IMR-90 (cell line): Measurements from ENCODE around the gene NNT. TPM values are rescaled to one million over a fixed set of nuclear protein-coding genes. Genes with fewer than 3 reads are reported as not detected.

Experiments
- ATAC-seq: fragments of 200-7000 bp; cut with Tn5 transposase; 2 replicates; pipeline ENCODE4 v1.9.1; 2020; ENCODE audit warnings: low read depth, mild to moderate bottlenecking, moderate library complexity
- BruUV-seq: library from RNA; stranded (reverse); fragments of 400-500 nt; replicated peaks from 2 replicates; lab custom pipeline; 2021; lab: Mats Ljungman, UMichigan
- CTCF ChIA-PET: fragments of 300-600 bp; formaldehyde crosslinking; extraction: SDS; loops from one replicate; lab custom pipeline; 2021; ENCODE audit warnings: antibody characterized with exemption; lab: Yijun Ruan, JAX
- POLR2A ChIA-PET: fragments of 300-600 bp; sonication (Branson Sonifier 250); formaldehyde crosslinking; loops from one replicate; lab custom pipeline; 2022; ENCODE audit warnings: antibody characterized with exemption; ENCODE audit not compliant: unreplicated experiment; lab: Charles Lee
- DNase-seq: peaks from one replicate; pipeline ENCODE4 v3.0.0; 2013
- H2AFZ ChIP-seq: replicated peaks from 2 replicates; pipeline ENCODE3; 2013; ENCODE audit warnings: low read length, mild to moderate bottlenecking; ENCODE audit not compliant: poor library complexity
- H2AK5ac ChIP-seq: 2 replicates; pipeline ENCODE4 v1.6.1; 2013; ENCODE audit warnings: low read depth, low read length, inconsistent platforms
- H2AK9ac ChIP-seq: replicated peaks from 2 replicates; pipeline ENCODE3; 2013; ENCODE audit warnings: mild to moderate bottlenecking, low read depth, low read length, moderate library complexity; ENCODE audit not compliant: poor library complexity
- H2BK120ac ChIP-seq: 2 replicates; pipeline ENCODE4 v1.6.1; 2013; ENCODE audit warnings: low read depth, low read length, inconsistent platforms
- H2BK15ac ChIP-seq: 3 replicates; pipeline ENCODE4 v1.6.1; 2013; ENCODE audit warnings: low read depth, low read length, inconsistent platforms
- H2BK20ac ChIP-seq: 2 replicates; pipeline ENCODE4 v1.6.1; 2013; ENCODE audit warnings: low read depth, mild to moderate bottlenecking, inconsistent platforms, low read length, moderate library complexity
- H2BK5ac ChIP-seq: 2 replicates; pipeline ENCODE4 v1.6.1; 2013; ENCODE audit warnings: mild to moderate bottlenecking, low read depth, low read length, inconsistent platforms; ENCODE audit not compliant: poor library complexity, severe bottlenecking
- H3K14ac ChIP-seq: replicated peaks from 2 replicates; pipeline ENCODE4 v1.6.1; 2013; ENCODE audit warnings: low read depth, low read length, inconsistent platforms
- H3K18ac ChIP-seq: 2 replicates; pipeline ENCODE4 v1.6.1; 2013; ENCODE audit warnings: low read depth, low read length, control low read depth
- H3K23ac ChIP-seq: 2 replicates; pipeline ENCODE4 v1.6.1; 2013; ENCODE audit warnings: low read depth, low read length, inconsistent platforms
- H3K27ac ChIP-seq: 2 replicates; pipeline ENCODE4 v1.5.1; 2013; ENCODE audit warnings: mild to moderate bottlenecking, control low read depth, low read length; ENCODE audit not compliant: insufficient read depth
- H3K27me3 ChIP-seq: 2 replicates; pipeline ENCODE4 v1.6.1; 2013; ENCODE audit warnings: low read length; ENCODE audit not compliant: control insufficient read depth, insufficient read depth
- H3K36me3 ChIP-seq: 2 replicates; pipeline ENCODE4 v1.6.1; 2013; ENCODE audit warnings: low read length, mixed read lengths; ENCODE audit not compliant: control insufficient read depth, insufficient read depth
- H3K4ac ChIP-seq: 2 replicates; pipeline ENCODE4 v1.6.1; 2013; ENCODE audit warnings: low read depth, low read length, inconsistent platforms
- H3K4me1 ChIP-seq: 2 replicates; pipeline ENCODE4 v1.6.1; 2013; ENCODE audit warnings: low read length, mixed read lengths; ENCODE audit not compliant: control insufficient read depth, insufficient read depth
- H3K4me2 ChIP-seq: 2 replicates; pipeline ENCODE4 v1.6.1; 2013; ENCODE audit warnings: low read depth, mild to moderate bottlenecking, control low read depth, low read length, moderate library complexity
- H3K4me3 ChIP-seq: 2 replicates; pipeline ENCODE4 v1.5.1; 2013; ENCODE audit warnings: low read depth, mild to moderate bottlenecking, control low read depth, low read length, moderate library complexity; ENCODE audit not compliant: insufficient read depth
- H3K56ac ChIP-seq: 2 replicates; pipeline ENCODE4 v1.6.1; 2013; ENCODE audit warnings: low read length, inconsistent platforms; ENCODE audit not compliant: insufficient read depth; ENCODE audit errors: extremely low read depth
- H3K79me1 ChIP-seq, 2 experiments: 2 replicates each; pipeline ENCODE4 v1.6.1; 2013; ENCODE audit warnings: low read length in 2 of 2, inconsistent platforms in 1 of 2, low read depth in 1 of 2
- H3K9ac ChIP-seq: 2 replicates; pipeline ENCODE4 v1.6.1; 2013; ENCODE audit warnings: low read depth, low read length, control low read depth
- H3K9me1 ChIP-seq: 2 replicates; pipeline ENCODE4 v1.6.1; 2013; ENCODE audit warnings: low read length, inconsistent platforms; ENCODE audit not compliant: insufficient read depth
- H3K9me3 ChIP-seq: 2 replicates; pipeline ENCODE4 v1.6.1; 2013; ENCODE audit warnings: low read length; ENCODE audit not compliant: control insufficient read depth, insufficient read depth
- H4K20me1 ChIP-seq: 2 replicates; pipeline ENCODE4 v1.6.1; 2013; ENCODE audit warnings: low read length, inconsistent platforms; ENCODE audit not compliant: insufficient read depth
- H4K5ac ChIP-seq: 2 replicates; pipeline ENCODE4 v1.6.1; 2013; ENCODE audit warnings: mild to moderate bottlenecking, low read depth, low read length, control low read depth
- H4K8ac ChIP-seq, 2 experiments: 2 replicates each; pipeline ENCODE4 v1.6.1; 2013; ENCODE audit warnings: low read depth in 2 of 2, low read length in 2 of 2, control low read depth in 1 of 2, inconsistent platforms in 1 of 2
- H4K91ac ChIP-seq: 2 replicates; pipeline ENCODE4 v1.6.1; 2013; ENCODE audit warnings: low read depth, low read length, inconsistent platforms; ENCODE audit not compliant: insufficient read depth
- BHLHE40 ChIP-seq: fragments of 150-350 bp; IDR thresholded peaks from 2 replicates; pipeline ENCODE4 v1.6.1; 2016; ENCODE audit warnings: mild to moderate bottlenecking, low read depth, low read length
- CEBPB ChIP-seq: IDR thresholded peaks from 2 replicates; pipeline ENCODE4 v1.6.1; 2012; ENCODE audit warnings: low read depth, low read length, improper control_type of control experiment
- FOS ChIP-seq: fragments of 150-350 bp; IDR thresholded peaks from 2 replicates; pipeline ENCODE4 v1.6.1; 2016; ENCODE audit warnings: low read depth, low read length
- MAFK ChIP-seq: IDR thresholded peaks from 2 replicates; pipeline ENCODE4 v1.6.1; 2012; ENCODE audit warnings: low read depth, low read length, improper control_type of control experiment
- MXI1 ChIP-seq: IDR thresholded peaks from 2 replicates; pipeline ENCODE4 v1.6.1; 2012; ENCODE audit warnings: low read depth, mild to moderate bottlenecking, low read length, moderate library complexity, borderline replicate concordance
- NFE2L2 ChIP-seq: fragments of 150-350 bp; IDR thresholded peaks from 2 replicates; pipeline ENCODE4 v1.6.1; 2016; ENCODE audit warnings: low read depth, mild to moderate bottlenecking, low read length
- RAD21 ChIP-seq: IDR thresholded peaks from 2 replicates; pipeline ENCODE4 v1.6.1; 2012; ENCODE audit warnings: low read length, improper control_type of control experiment
- RCOR1 ChIP-seq: IDR thresholded peaks from 2 replicates; pipeline ENCODE4 v1.6.1; 2012; ENCODE audit warnings: mild to moderate bottlenecking, low read length, improper control_type of control experiment; ENCODE audit not compliant: insufficient replicate concordance
- RFX5 ChIP-seq: IDR thresholded peaks from 2 replicates; pipeline ENCODE4 v1.8.0; 2012; ENCODE audit warnings: low read depth, mild to moderate bottlenecking, low read length, moderate library complexity
- WGBS, 2 experiments: methylation state at CpG; one replicate each; pipeline versions ENCODE4 v1.1.5 to v1.1.7; 2013; ENCODE audit warnings: missing lambda C conversion rate in 2 of 2; ENCODE audit not compliant: insufficient read length in 1 of 2; ENCODE audit errors: extremely low coverage in 2 of 2; 5-methylcytosine and 5-hydroxymethylcytosine counted together
- dilution Hi-C: fragments of 300-500 bp; cut with HindIII; formaldehyde crosslinking; loops from one replicate; pipeline ENCODE4 v1.14.3; 2018; ENCODE audit warnings: low sequenced_read_pairs; ENCODE audit not compliant: unreplicated experiment
- in situ Hi-C: fragments of 300-500 bp; cut with MboI; formaldehyde crosslinking; loops from 3 replicates; pipeline ENCODE4 v1.14.3; 2019; ENCODE audit warnings: low sequenced_read_pairs, inconsistent platforms, mixed read lengths
- intact Hi-C: fragments of 100-400 bp; cut with micrococcal nuclease; formaldehyde crosslinking; loops from 2 replicates; pipeline ENCODE4 v1.10.0; 2022
- polyA plus RNA-seq, 3 experiments: library from polyadenylated mRNA; depleted of rRNA; stranded (reverse); fragments of >200 nt; gene quantifications; 2 replicates each; pipeline ENCODE4 v1.2.3, GENCODE V29; 2012; ENCODE audit warnings: low replicate concordance in 1 of 3
- total RNA-seq: library from RNA; depleted of rRNA; stranded (reverse); fragments of >200 nt; gene quantifications from 2 replicates; pipeline ENCODE4 v1.2.3, GENCODE V29; 2012
- TF ChIP-seq, protein P1 (sequence below): fragments of 150-350 bp; IDR thresholded peaks from 2 replicates; pipeline ENCODE4 v1.6.1; 2017; ENCODE audit warnings: mild to moderate bottlenecking, antibody characterized with exemption, low read length, low read depth

Gene NNT
- total and polyA plus RNA-seq, 2 of the 4 experiments (the other 2 are of a cell fraction), result 23.1 to 57.2 TPM

GRCh38 chr5:43702815-43703214 is 99.8 kb downstream of the NNT start:
- Histone ChIP-seq H4K91ac (no peak overlapping the region), H3K18ac (no peak overlapping the region), H2AFZ (no peak overlapping the region), H3K56ac (no peak overlapping the region), H3K36me3 (peaks cover 4% of the 10 kb centered on the region; the same call in 1 of the 2 replicates), H2BK20ac (no peak overlapping the region), H4K8ac (no peak overlapping the region), H3K9me1 (no peaks in the 10 kb centered on the region), H3K27me3 (no peaks in the 10 kb centered on the region), H4K20me1 (no peaks in the 10 kb centered on the region), H3K4me1 (no peaks in the 10 kb centered on the region), H3K9me3 (no peaks in the 10 kb centered on the region), H2BK120ac (no peak overlapping the region), H2BK5ac (no peak overlapping the region), H2AK5ac (no peak overlapping the region), H3K4me2 (no peak overlapping the region), H2AK9ac (no peak overlapping the region), H2BK15ac (no peak overlapping the region), H3K27ac (no peak overlapping the region), H3K79me1 (peaks cover 3 to 6% of the 10 kb centered on the region in 2 experiments; a peak in 3 of 4 replicates), H3K4me3 (no peak overlapping the region), H3K14ac (no peak overlapping the region), H3K4ac (no peak overlapping the region), H3K23ac (no peak overlapping the region), H3K9ac (no peak overlapping the region), H4K5ac (no peak overlapping the region)
- in situ Hi-C loops (no loop called here), intact Hi-C loops (no loop called here), dilution Hi-C loops (no loop called here)
- ATAC-seq (no peak), DNase-seq (peak; percentile 23)
- BruUV-seq, result no TSS peak
- no peak for TF ChIP-seq NFE2L2
- no peak for TF ChIP-seq BHLHE40
- TF ChIP-seq FOS, result no peak
- TF ChIP-seq CEBPB, result no peak
- no peak for TF ChIP-seq RAD21
- TF ChIP-seq, protein P1, sequence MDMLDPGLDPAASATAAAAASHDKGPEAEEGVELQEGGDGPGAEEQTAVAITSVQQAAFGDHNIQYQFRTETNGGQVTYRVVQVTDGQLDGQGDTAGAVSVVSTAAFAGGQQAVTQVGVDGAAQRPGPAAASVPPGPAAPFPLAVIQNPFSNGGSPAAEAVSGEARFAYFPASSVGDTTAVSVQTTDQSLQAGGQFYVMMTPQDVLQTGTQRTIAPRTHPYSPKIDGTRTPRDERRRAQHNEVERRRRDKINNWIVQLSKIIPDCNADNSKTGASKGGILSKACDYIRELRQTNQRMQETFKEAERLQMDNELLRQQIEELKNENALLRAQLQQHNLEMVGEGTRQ, result no peak
- TF ChIP-seq MXI1, result no peak
- no peak for TF ChIP-seq RFX5
- no peak for TF ChIP-seq MAFK
- no peak for TF ChIP-seq RCOR1
- CTCF ChIA-PET, result no interaction called here
- POLR2A ChIA-PET, result no interaction called here
- WGBS, 2 experiments, result 67% methylated on average over 1 of the region's 3 CpGs; no CpG with 5 or more reads in 1 of the 2 experiments
